Endodermal cell (in vitro differentiated cells): ENCODE measurements around the gene DAB1. TPM values are rescaled to one million over a fixed set of nuclear protein-coding genes. Genes with fewer than 3 reads are reported as not detected.
"Not testable (repeated sequence)": the region's sequence is repeated elsewhere in the genome, so short reads cannot be mapped to it uniquely, and the experiment has no call there.

Experiments
- DNase-seq: peaks from one replicate; pipeline ENCODE4 v3.0.0-alpha.2; 2017
- H3K27ac ChIP-seq: 2 replicates; pipeline ENCODE4 v1.5.1; 2013; ENCODE audit warnings: mild to moderate bottlenecking, low read depth, low read length, moderate library complexity
- H3K27me3 ChIP-seq: 2 replicates; pipeline ENCODE4 v1.6.1; 2013; ENCODE audit warnings: mild to moderate bottlenecking, low read length, moderate library complexity; ENCODE audit not compliant: insufficient read depth, control insufficient read depth, poor library complexity, severe bottlenecking
- H3K36me3 ChIP-seq: 2 replicates; pipeline ENCODE4 v1.7.0; 2013; ENCODE audit warnings: mild to moderate bottlenecking, low read length, moderate library complexity; ENCODE audit not compliant: control insufficient read depth, insufficient read depth
- H3K4me1 ChIP-seq: one replicate; pipeline ENCODE4 v1.7.0; 2013; ENCODE audit warnings: low read length; ENCODE audit not compliant: control insufficient read depth, insufficient read depth
- H3K4me3 ChIP-seq: 2 replicates; pipeline ENCODE4 v1.5.1; 2013; ENCODE audit warnings: mild to moderate bottlenecking, low read length, moderate library complexity
- H3K9ac ChIP-seq: 2 replicates; pipeline ENCODE4 v1.6.1; 2013; ENCODE audit warnings: mild to moderate bottlenecking, low read length, moderate library complexity; ENCODE audit not compliant: poor library complexity, severe bottlenecking; ENCODE audit errors: extremely low read depth
- H3K9me3 ChIP-seq: 2 replicates; pipeline ENCODE4 v1.6.1; 2013; ENCODE audit warnings: mild to moderate bottlenecking, low read length, moderate library complexity; ENCODE audit not compliant: control insufficient read depth
- H3K27ac Mint-ChIP-seq: 2 replicates; pipeline ENCODE4 v1.8.0; 2020; ENCODE audit warnings: mixed read lengths
- H3K27me3 Mint-ChIP-seq: 2 replicates; pipeline ENCODE4 v1.8.0; 2021; ENCODE audit warnings: mild to moderate bottlenecking, mixed read lengths; ENCODE audit not compliant: insufficient read depth
- H3K36me3 Mint-ChIP-seq: 2 replicates; pipeline ENCODE4 v1.8.0; 2020; ENCODE audit warnings: low read depth, mixed read lengths
- H3K4me1 Mint-ChIP-seq: 2 replicates; pipeline ENCODE4 v1.8.0; 2020; ENCODE audit warnings: mixed read lengths
- H3K4me3 Mint-ChIP-seq: 2 replicates; pipeline ENCODE4 v1.8.0; 2020; ENCODE audit warnings: mild to moderate bottlenecking, moderate library complexity, mixed read lengths
- H3K9me3 Mint-ChIP-seq: 2 replicates; pipeline ENCODE4 v1.8.0; 2020; ENCODE audit warnings: mild to moderate bottlenecking, mixed read lengths
- CTCF ChIP-seq: fragments of 200-600 bp; sonication (generic); conservative IDR thresholded peaks from 2 replicates; pipeline ENCODE4 v1.5.0; 2021; ENCODE audit warnings: antibody characterized with exemption, mild to moderate bottlenecking
- WGBS, 2 experiments: methylation state at CpG; one replicate each; pipeline versions ENCODE4 v1.1.5 to v1.1.7; 2013; ENCODE audit warnings: missing lambda C conversion rate in 2 of 2, mixed read lengths in 1 of 2; ENCODE audit not compliant: insufficient coverage in 1 of 2, insufficient read length in 1 of 2; 5-methylcytosine and 5-hydroxymethylcytosine counted together
- total RNA-seq, 2 donors: library from RNA; stranded (reverse); fragmentation: NEBNext Ultra II Directional in 1 of 2; extraction: Animal tissue kit (Norgen Biotek cat#: 25700) in 1 of 2; gene quantifications; 2 replicates in 1 of 2; 3 replicates in 1 of 2; pipeline ENCODE4 v1.2.1, GENCODE V29; 2021

Gene DAB1
- total RNA-seq, 2 donors from 2014 or later, result 32.0 to 36.2 TPM

DNA sequence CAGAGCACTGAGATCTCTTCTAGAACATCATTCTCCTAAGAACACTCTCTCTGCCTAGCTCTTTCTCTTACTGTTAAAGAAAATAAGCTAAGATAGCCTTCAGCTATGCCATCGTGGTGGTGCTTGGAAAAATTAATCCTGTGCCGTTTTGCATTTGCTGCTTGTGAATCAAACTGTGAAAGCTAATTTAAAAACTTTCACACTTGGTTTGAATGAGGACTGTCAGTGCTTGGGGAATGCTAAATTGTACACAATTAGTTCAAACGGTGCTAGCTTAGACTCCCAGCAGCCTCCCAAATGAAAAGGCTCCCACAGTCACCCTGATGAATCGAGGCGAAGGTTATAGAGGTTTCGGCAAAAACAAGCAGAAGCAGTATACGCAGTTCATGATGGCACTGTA lies 79.6 kb downstream of the DAB1 start:
- peaks cover 21% of the 10 kb centered on the region for H3K4me1 ChIP-seq
- peaks cover 7% of the 10 kb centered on the region for H3K36me3 Mint-ChIP-seq
- no peak overlapping the region for H3K9ac ChIP-seq
- no peak for DNase-seq
- no peaks in the 10 kb centered on the region for H3K9me3 Mint-ChIP-seq
- no peaks in the 10 kb centered on the region for H3K36me3 ChIP-seq
- H3K27ac Mint-ChIP-seq, result no peak overlapping the region
- no peaks in the 10 kb centered on the region for H3K9me3 ChIP-seq
- H3K4me3 ChIP-seq, result no peak overlapping the region
- WGBS, 2 experiments, result 93% methylated on average over 5 to 7 of the region's 7 CpGs
- H3K27me3 ChIP-seq, result no peaks in the 10 kb centered on the region
- no peak overlapping the region for H3K4me3 Mint-ChIP-seq
- H3K4me1 Mint-ChIP-seq, result peaks cover 70% of the 10 kb centered on the region
- H3K27ac ChIP-seq, result no peak overlapping the region
- H3K27me3 Mint-ChIP-seq, result no peaks in the 10 kb centered on the region
- TF ChIP-seq CTCF, result no peak

GRCh38 chr1:57343298-57343915 lies 80.5 kb downstream of the DAB1 start:
- not testable (repeated sequence) for H3K9ac ChIP-seq, DNase-seq, H3K9me3 ChIP-seq, H3K4me3 Mint-ChIP-seq, H3K4me3 ChIP-seq, H3K36me3 Mint-ChIP-seq, H3K36me3 ChIP-seq, H3K27me3 Mint-ChIP-seq, H3K27me3 ChIP-seq, H3K9me3 Mint-ChIP-seq, H3K27ac ChIP-seq, H3K27ac Mint-ChIP-seq
- 87% methylated on average over 11 to 34 of the region's 34 CpGs for WGBS, 2 experiments
- peaks cover 21% of the 10 kb centered on the region for H3K4me1 ChIP-seq
- H3K4me1 Mint-ChIP-seq, result peaks cover 61% of the 10 kb centered on the region

- no peak overlapping the region for H3K4me3 ChIP-seq
- H3K36me3 Mint-ChIP-seq, result peaks cover 7% of the 10 kb centered on the region
- no peak overlapping the region for H3K27ac Mint-ChIP-seq
- no peak for DNase-seq
- no peaks in the 10 kb centered on the region for H3K27me3 Mint-ChIP-seq
- H3K9me3 Mint-ChIP-seq, result no peaks in the 10 kb centered on the region
- peaks cover 4% of the 10 kb centered on the region for H3K36me3 ChIP-seq
- H3K27me3 ChIP-seq, result no peaks in the 10 kb centered on the region
- WGBS, 2 experiments, result 98 to 100% methylated on average over 3 of the region's 3 CpGs
- peaks cover 10% of the 10 kb centered on the region for H3K4me1 ChIP-seq
- TF ChIP-seq CTCF, result no peak
- H3K27ac ChIP-seq, result no peak overlapping the region
- H3K4me1 Mint-ChIP-seq, result peaks cover 52% of the 10 kb centered on the region
- H3K4me3 Mint-ChIP-seq, result no peak overlapping the region
- no peaks in the 10 kb centered on the region for H3K9me3 ChIP-seq
- no peak overlapping the region for H3K9ac ChIP-seq
These were observed 82.1 kb downstream of the DAB1 start for GRCh38 chr1:57341721-57342120.
